GM18498 (cell line): ENCODE results near the gene HOTAIR.

Experiments used
- ATAC-seq: cut with Tn5 transposase; IDR thresholded peaks from one replicate; pipeline ENCODE4 v1.9.1; 2021; ENCODE audit warnings: mild to moderate bottlenecking, moderate library complexity; ENCODE audit not compliant: unreplicated experiment

HOTAIR gene

GRCh38 chr12:53988541-53989226 is 13.9 kb upstream of the HOTAIR start:
- no peak for ATAC-seq

GRCh38 chr12:53987787-53988230 is 13.1 kb upstream of the HOTAIR start:
- no peak for ATAC-seq

- ATAC-seq, result no peak
These were observed 12.1 kb upstream of the HOTAIR start for GRCh38 chr12:53986686-53987483.

- ATAC-seq, result no peak
These were observed 11.4 kb upstream of the HOTAIR start for GRCh38 chr12:53985994-53986685.

- no peak for ATAC-seq
These were observed 10.9 kb upstream of the HOTAIR start for GRCh38 chr12:53985692-53985993.

GRCh38 chr12:53984901-53985691 is 10.3 kb upstream of the HOTAIR start, which contains the start of gene HOXC10:
Gene HOXC10 (plus strand): TSS chr12:53985146. CDS start chr12:53985260, 114 bp downstream.
- no peak for ATAC-seq

GRCh38 chr12:53983950-53984572 is 9.3 kb upstream of the HOTAIR start:
- ATAC-seq, result no peak

GRCh38 chr12:53983568-53983949 is 8.8 kb upstream of the HOTAIR start:
- no peak for ATAC-seq

GRCh38 chr12:53982648-53983567 is 8.2 kb upstream of the HOTAIR start:
- ATAC-seq, result no peak

GRCh38 chr12:53981634-53982565 is 7.1 kb upstream of the HOTAIR start:
- ATAC-seq, result no peak

- no peak for ATAC-seq
These were observed 6.2 kb upstream of the HOTAIR start for GRCh38 chr12:53980802-53981496.

- no peak for ATAC-seq
These were observed 5.5 kb upstream of the HOTAIR start for GRCh38 chr12:53980104-53980801.

- ATAC-seq, result no peak
These were observed 4.0 kb upstream of the HOTAIR start for GRCh38 chr12:53978477-53979356.

- no peak for ATAC-seq
These were observed 3.1 kb upstream of the HOTAIR start for GRCh38 chr12:53977596-53978445.
